Measurements from ENCODE around the gene TAPT1.
"Not testable (repeated sequence)": the region's sequence is repeated elsewhere in the genome, so short reads cannot be mapped to it uniquely, and the experiment has no call there.

TAPT1 gene

GRCh38 chr4:16213121-16213520 is 13.2 kb downstream of the TAPT1 start:
- DNase-seq (ENCODE audit: low spot score) = no peak

GRCh38 chr4:16212138-16212782 is 14.0 kb downstream of the TAPT1 start:
- DNase-seq (ENCODE audit: low spot score) = no peak

GRCh38 chr4:16207409-16207808 is 18.9 kb downstream of the TAPT1 start:
- no peak for DNase-seq (ENCODE audit: low spot score)

- DNase-seq (ENCODE audit: low spot score) = no peak
Observed at GRCh38 chr4:16206848-16207247, 19.4 kb downstream of the TAPT1 start.

GRCh38 chr4:16206301-16206700 is 20.0 kb downstream of the TAPT1 start:
- DNase-seq (ENCODE audit: low spot score) = no peak

- peak; percentile 45 for DNase-seq (ENCODE audit: low spot score)
Observed at GRCh38 chr4:16205298-16206164, 20.7 kb downstream of the TAPT1 start.

GRCh38 chr4:16204505-16204904 is 21.8 kb downstream of the TAPT1 start:
- no peak for DNase-seq (ENCODE audit: low spot score)

GRCh38 chr4:16203083-16203482 is 23.2 kb downstream of the TAPT1 start:
- DNase-seq (ENCODE audit: low spot score) = no peak

GRCh38 chr4:16202598-16202997 is 23.7 kb downstream of the TAPT1 start:
- DNase-seq (ENCODE audit: low spot score) = no peak

GRCh38 chr4:16199093-16199492 is 27.2 kb downstream of the TAPT1 start:
- no peak for DNase-seq (ENCODE audit: low spot score)

GRCh38 chr4:16197876-16198665 is 28.2 kb downstream of the TAPT1 start:
- no peak for DNase-seq (ENCODE audit: low spot score)

GRCh38 chr4:16196482-16197393 is 29.5 kb downstream of the TAPT1 start:
- DNase-seq (ENCODE audit: low spot score) = peak; percentile 44

- no peak for DNase-seq (ENCODE audit: low spot score)
Observed at GRCh38 chr4:16195209-16195608, 31.1 kb downstream of the TAPT1 start.

- DNase-seq (ENCODE audit: low spot score) = not testable (repeated sequence)
Observed at GRCh38 chr4:16194798-16195197, 31.5 kb downstream of the TAPT1 start.

GRCh38 chr4:16194214-16194613 is 32.1 kb downstream of the TAPT1 start:
- no peak for DNase-seq (ENCODE audit: low spot score)

GRCh38 chr4:16192631-16193518 is 33.4 kb downstream of the TAPT1 start:
- DNase-seq (ENCODE audit: low spot score) = no peak

GRCh38 chr4:16192057-16192456 is 34.2 kb downstream of the TAPT1 start:
- DNase-seq (ENCODE audit: low spot score) = no peak

GRCh38 chr4:16187455-16187854 is 38.8 kb downstream of the TAPT1 start:
- DNase-seq (ENCODE audit: low spot score) = no peak

- DNase-seq (ENCODE audit: low spot score) = no peak
Observed at GRCh38 chr4:16186986-16187385, 39.3 kb downstream of the TAPT1 start.

GRCh38 chr4:16183604-16184003 is 42.7 kb downstream of the TAPT1 start:
- DNase-seq (ENCODE audit: low spot score) = no peak

- DNase-seq (ENCODE audit: low spot score) = no peak
Observed at GRCh38 chr4:16176621-16177020, 49.6 kb downstream of the TAPT1 start.
